ENCODE results near the gene NRG2. TPM values are rescaled to one million over a fixed set of nuclear protein-coding genes. Genes with fewer than 3 reads are reported as not detected.

Gene NRG2
- total RNA-seq, 4 donors from 2014 or later: 2.5 to 21.2 (median 4.5) TPM; not detected in 1

- H3K27me3 ChIP-seq: peaks cover 0 to 12% of the 10 kb centered on the region in 2 donors
- H3K4me1 ChIP-seq: peaks cover 0 to 13% of the 10 kb centered on the region in 2 donors
- intact Hi-C loops (cut with DNase I; ENCODE audit: low total_unique reads): loop anchor here (5.0 to 10.0 kb wide), 2 partner anchors 165 to 253 kb away; no protein-coding TSS in a partner anchor
- no peak overlapping the region for H3K4me3 ChIP-seq
- H3K27ac ChIP-seq: no peak overlapping the region
- no peaks in the 10 kb centered on the region for H3K9me3 ChIP-seq
- DNase-seq: no peak
- H3K36me3 ChIP-seq: no peaks in the 10 kb centered on the region
- TF ChIP-seq CTCF (IDR thresholded peaks at IDR 0.05) (no peak), POLR2A (IDR thresholded peaks at IDR 0.05) (no peak)
These were observed 243.7 kb downstream of the NRG2 start for GRCh38 chr5:139799359-139799758.

- H3K4me1 ChIP-seq: peaks cover 0 to 13% of the 10 kb centered on the region in 2 donors
- TF ChIP-seq CTCF (IDR thresholded peaks at IDR 0.05) (no peak), POLR2A (IDR thresholded peaks at IDR 0.05) (no peak)
- no peaks in the 10 kb centered on the region for H3K36me3 ChIP-seq
- intact Hi-C loops (cut with DNase I; ENCODE audit: low total_unique reads): loop anchor here (5.0 to 10.0 kb wide), 2 partner anchors 166 to 253 kb away; no protein-coding TSS in a partner anchor
- H3K9me3 ChIP-seq: no peaks in the 10 kb centered on the region
- H3K4me3 ChIP-seq: no peak overlapping the region
- DNase-seq: no peak
- peaks cover 0 to 12% of the 10 kb centered on the region in 2 donors for H3K27me3 ChIP-seq
- no peak overlapping the region for H3K27ac ChIP-seq
These were observed 244.2 kb downstream of the NRG2 start for GRCh38 chr5:139798883-139799282.

GRCh38 chr5:139797856-139798510 lies 245.1 kb downstream of the NRG2 start:
- no peak for DNase-seq
- no peaks in the 10 kb centered on the region for H3K36me3 ChIP-seq
- peaks cover 0 to 13% of the 10 kb centered on the region in 2 donors for H3K4me1 ChIP-seq
- no peak overlapping the region for H3K27ac ChIP-seq
- H3K9me3 ChIP-seq: no peaks in the 10 kb centered on the region
- intact Hi-C loops (cut with DNase I; ENCODE audit: low total_unique reads): loop anchor here (5.0 to 10.0 kb wide), 2 partner anchors 167 to 254 kb away; no protein-coding TSS in a partner anchor
- TF ChIP-seq CTCF (IDR thresholded peaks at IDR 0.05) (no peak), POLR2A (IDR thresholded peaks at IDR 0.05) (no peak)
- H3K4me3 ChIP-seq: no peak overlapping the region
- peaks cover 0 to 12% of the 10 kb centered on the region in 2 donors for H3K27me3 ChIP-seq

GRCh38 chr5:139797335-139797734 lies 245.8 kb downstream of the NRG2 start:
- no peak for DNase-seq
- Histone ChIP-seq H3K4me1 (peaks cover 0 to 13% of the 10 kb centered on the region in 2 donors), H3K27ac (no peak overlapping the region), H3K36me3 (no peaks in the 10 kb centered on the region), H3K9me3 (no peaks in the 10 kb centered on the region), H3K27me3 (peaks cover 0 to 12% of the 10 kb centered on the region in 2 donors), H3K4me3 (no peak overlapping the region)
- TF ChIP-seq CTCF (IDR thresholded peaks at IDR 0.05) (no peak), POLR2A (IDR thresholded peaks at IDR 0.05) (no peak)
- intact Hi-C loops (cut with DNase I; ENCODE audit: low total_unique reads): loop anchor here (5.0 to 10.0 kb wide), 2 partner anchors 167 to 255 kb away; no protein-coding TSS in a partner anchor

Small RNAs within 50 kb of the gene (small RNA-seq; reads per million reads assigned to genes)
- gene RF00019: not detected

Other genes starting within 250 kb of the NRG2 start
- under 1 TPM in 2 of 4 donors, not detected in 2; 0.30 to 0.76 TPM for gene PSD2, start 247.5 kb downstream of the NRG2 start, total RNA-seq
- 10 to 100 TPM; 16.1 to 48.9 (median 22.2) TPM for gene PURA, start 70.8 kb upstream of the NRG2 start, total RNA-seq
- 10 to 100 TPM; 17.8 to 33.5 (median 31.2) TPM for gene IGIP, start 82.6 kb upstream of the NRG2 start, total RNA-seq
- gene CYSTM1, start 131.9 kb upstream of the NRG2 start, total RNA-seq: 10 to 100 TPM in 3 of 4 donors, 1 to 10 TPM in 1; 4.4 to 76.8 (median 45.3) TPM

All from uterus (tissue), 4 donors.